HG02852 (cell line): Measurements from ENCODE around the gene OR2J2.
"Not testable (repeated sequence)": the region's sequence is repeated elsewhere in the genome, so short reads cannot be mapped to it uniquely, and the experiment has no call there.

Experiments used
- ATAC-seq: cut with Tn5 transposase; IDR thresholded peaks from one replicate; pipeline ENCODE4 v1.9.1; 2021; ENCODE audit warnings: mild to moderate bottlenecking, moderate library complexity; ENCODE audit not compliant: unreplicated experiment

The OR2J2 gene

DNA sequence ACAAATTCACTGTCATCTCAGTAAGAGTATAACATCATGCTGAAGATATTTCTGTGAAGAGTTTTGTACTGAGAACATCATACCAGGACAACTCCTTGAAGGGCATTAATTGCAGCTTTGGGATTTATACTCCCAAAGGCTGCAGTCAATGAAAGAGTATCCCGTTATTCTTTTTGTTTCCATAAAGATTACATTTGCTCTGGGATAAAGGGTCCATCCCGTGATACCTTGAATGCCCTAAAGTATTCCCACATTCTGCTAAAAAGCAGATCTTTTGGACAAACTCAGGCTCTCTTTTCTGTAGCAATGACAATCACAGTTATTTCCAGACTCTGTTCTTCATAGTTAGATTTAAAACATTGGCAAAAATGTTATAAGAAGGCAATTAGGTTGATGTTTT is at the start of gene OR2J2:
Gene OR2J2, plus strand, starts transcription at position 301 of the 400 bp plus-strand sequence. CDS start 2,729 bp downstream, outside the sequence.
- ATAC-seq: not testable (repeated sequence)

- no peak for ATAC-seq
Observed at GRCh38 chr6:29129326-29130012, 41.2 kb upstream of the OR2J2 start.

GRCh38 chr6:29130644-29131043 is 40.1 kb upstream of the OR2J2 start:
- ATAC-seq: no peak

GRCh38 chr6:29131691-29132090 is 39.0 kb upstream of the OR2J2 start:
- no peak for ATAC-seq

GRCh38 chr6:29137724-29138123 is 33.0 kb upstream of the OR2J2 start:
- ATAC-seq: no peak

- ATAC-seq: no peak
Observed at GRCh38 chr6:29141606-29142005, 29.1 kb upstream of the OR2J2 start.

- no peak for ATAC-seq
Observed at GRCh38 chr6:29142309-29142708, 28.4 kb upstream of the OR2J2 start.

GRCh38 chr6:29146179-29146578 is 24.5 kb upstream of the OR2J2 start:
- ATAC-seq: no peak

- no peak for ATAC-seq
Observed at GRCh38 chr6:29147074-29147473, 23.6 kb upstream of the OR2J2 start.

GRCh38 chr6:29149444-29149843 is 21.3 kb upstream of the OR2J2 start:
- not testable (repeated sequence) for ATAC-seq

GRCh38 chr6:29153083-29153482 is 17.6 kb upstream of the OR2J2 start:
- ATAC-seq: no peak

DNA sequence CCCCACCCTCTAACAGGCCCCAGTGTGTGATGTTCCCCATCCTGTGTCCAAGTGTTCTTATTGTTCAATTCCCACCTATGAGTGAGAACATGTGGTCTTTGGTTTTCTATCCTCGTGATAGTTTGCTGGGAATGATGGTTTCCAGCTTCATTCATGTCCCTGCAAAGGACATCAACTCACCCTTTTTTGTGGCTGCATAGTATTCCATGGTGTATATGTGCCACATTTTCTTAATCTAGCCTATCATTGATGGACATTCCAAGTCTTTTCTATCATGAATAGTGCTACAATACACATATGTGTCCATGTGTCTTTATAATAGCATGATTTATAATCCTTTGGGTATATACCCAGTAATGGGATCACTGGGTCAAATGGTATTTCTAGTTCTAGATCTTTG is 15.5 kb upstream of the OR2J2 start:
- not testable (repeated sequence) for ATAC-seq

- not testable (repeated sequence) for ATAC-seq
Observed at GRCh38 chr6:29159922-29160321, 10.8 kb upstream of the OR2J2 start.

GRCh38 chr6:29165571-29165970 is 5.1 kb upstream of the OR2J2 start:
- not testable (repeated sequence) for ATAC-seq

GRCh38 chr6:29171736-29172135 is 1.0 kb downstream of the OR2J2 start:
- no peak for ATAC-seq

DNA sequence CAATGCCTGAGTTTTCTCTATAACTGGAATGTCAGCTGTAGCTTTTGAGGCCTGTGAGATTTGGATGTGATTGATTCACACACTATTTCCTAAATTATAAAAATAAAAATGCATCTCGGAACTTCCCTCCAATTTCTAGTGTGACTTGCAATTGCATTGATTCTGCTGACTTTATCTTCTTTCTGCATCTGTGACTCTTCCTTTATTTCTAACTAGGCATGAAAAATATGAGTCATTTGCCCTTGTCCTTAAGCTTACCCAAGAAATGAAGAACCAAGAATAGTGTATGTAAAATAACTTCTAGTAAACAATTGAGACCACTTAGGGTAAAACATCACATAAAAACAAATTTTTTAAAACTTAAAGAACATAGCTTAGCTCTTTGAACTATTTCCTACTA is 12.9 kb downstream of the OR2J2 start:
- ATAC-seq: no peak

DNA sequence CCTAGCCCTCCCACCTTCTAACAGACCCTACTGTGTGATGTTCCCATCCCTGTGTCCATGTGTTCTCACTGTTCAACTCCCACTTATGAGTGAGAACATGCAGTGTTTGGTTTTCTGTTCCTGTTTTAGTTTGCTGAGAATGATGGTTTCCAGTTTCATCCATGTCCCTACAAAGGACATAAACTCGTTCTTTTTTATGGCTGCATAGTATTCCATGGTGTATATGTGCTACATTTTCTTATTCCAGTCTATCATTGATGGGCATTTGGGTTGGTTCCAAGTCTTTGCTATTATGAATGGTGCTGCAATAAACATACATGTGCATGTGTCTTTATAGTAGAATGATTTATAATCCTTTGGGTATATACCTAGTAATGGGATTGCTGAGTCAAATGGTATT is 18.0 kb downstream of the OR2J2 start:
- ATAC-seq: not testable (repeated sequence)

GRCh38 chr6:29200767-29201662 is 30.3 kb downstream of the OR2J2 start:
- no peak for ATAC-seq

GRCh38 chr6:29201966-29202365 is 31.3 kb downstream of the OR2J2 start:
- ATAC-seq: no peak

DNA sequence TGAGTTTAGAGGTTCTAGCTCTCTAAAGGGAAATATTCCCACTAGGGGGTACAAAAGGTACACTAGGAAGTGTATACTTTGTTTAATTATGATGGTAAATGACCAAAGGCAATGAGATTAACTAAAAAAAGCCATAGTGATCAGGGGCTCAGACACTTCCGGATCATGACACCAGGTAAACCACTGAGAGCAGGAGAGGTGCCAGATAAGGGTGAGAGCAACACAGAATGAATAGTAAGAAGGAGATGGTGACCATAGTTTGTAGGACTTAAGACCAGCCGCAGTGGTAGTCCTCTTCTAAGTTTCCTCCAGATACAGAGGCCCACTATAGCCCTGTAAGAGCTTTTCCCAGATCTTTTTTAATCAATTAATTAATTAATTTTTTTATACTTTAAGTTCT is 40.8 kb downstream of the OR2J2 start:
- no peak for ATAC-seq

- ATAC-seq: no peak
Observed at GRCh38 chr6:29216528-29216927, 45.8 kb downstream of the OR2J2 start.

DNA sequence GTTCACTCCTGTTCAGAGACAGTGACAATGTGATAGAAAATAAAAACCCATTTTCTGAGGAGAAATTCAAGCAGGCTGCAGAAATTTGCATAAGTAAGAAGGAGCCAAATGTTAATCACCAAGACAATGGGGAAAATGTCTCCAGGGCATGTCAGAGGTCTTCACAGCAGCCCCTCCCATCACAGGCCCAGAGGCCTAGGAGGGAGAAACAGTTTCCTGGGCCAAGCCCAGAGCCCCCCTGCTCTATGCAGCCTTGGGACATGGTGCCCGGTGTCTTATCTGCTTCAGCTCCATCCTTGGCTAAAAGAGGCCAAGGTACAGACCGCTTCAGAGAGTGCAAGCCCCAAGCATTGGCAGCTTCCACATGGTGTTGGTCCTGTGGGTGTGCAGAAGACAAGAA is 46.5 kb downstream of the OR2J2 start:
- not testable (repeated sequence) for ATAC-seq
